Loucy (cell line): ENCODE results near the gene SBF2.
A peak's percentile ranks its signal among the peaks of the same experiment; 100 is the strongest.

Experiments
- H2AFZ ChIP-seq: fragments of 200-600 bp; sonication (generic); 2 replicates; pipeline ENCODE4 v1.6.0; 2016; ENCODE audit warnings: antibody characterized with exemption, mild to moderate bottlenecking, low read length, moderate library complexity
- H3F3A ChIP-seq: fragments of 200-600 bp; 2 replicates; pipeline ENCODE4 v1.6.0; 2016; ENCODE audit warnings: antibody characterized with exemption, low read depth, mild to moderate bottlenecking
- H3K27me3 ChIP-seq: fragments of 200-600 bp; sonication (generic); 2 replicates; pipeline ENCODE4 v1.6.1; 2014; ENCODE audit warnings: low read length, mild to moderate bottlenecking; ENCODE audit not compliant: insufficient read depth, poor library complexity, severe bottlenecking
- H3K36me3 ChIP-seq: fragments of 200-600 bp; sonication (generic); 2 replicates; pipeline ENCODE4 v1.6.1; 2016; ENCODE audit warnings: low read length; ENCODE audit not compliant: insufficient read depth
- H3K4me1 ChIP-seq: fragments of 200-600 bp; sonication (generic); 2 replicates; pipeline ENCODE4 v1.5.1; 2014; ENCODE audit warnings: low read length, mild to moderate bottlenecking; ENCODE audit not compliant: insufficient read depth, poor library complexity, severe bottlenecking
- H3K4me2 ChIP-seq: fragments of 200-600 bp; sonication (generic); 2 replicates; pipeline ENCODE4 v1.6.0; 2014; ENCODE audit warnings: antibody characterized with exemption, low read length, low read depth, mild to moderate bottlenecking; ENCODE audit not compliant: poor library complexity, severe bottlenecking
- H3K4me3 ChIP-seq: fragments of 200-600 bp; sonication (generic); 2 replicates; pipeline ENCODE4 v1.5.1; 2014; ENCODE audit warnings: low read length, mild to moderate bottlenecking, mixed read lengths; ENCODE audit not compliant: poor library complexity, severe bottlenecking
- H3K79me2 ChIP-seq: fragments of 200-600 bp; sonication (generic); 2 replicates; pipeline ENCODE4 v1.6.1; 2014; ENCODE audit warnings: low read length; ENCODE audit not compliant: insufficient read depth
- H3K9ac ChIP-seq: fragments of 200-600 bp; sonication (generic); 2 replicates; pipeline ENCODE4 v1.6.0; 2014; ENCODE audit warnings: mild to moderate bottlenecking, low read depth, low read length, moderate library complexity; ENCODE audit not compliant: poor library complexity, severe bottlenecking
- H3K9me2 ChIP-seq: fragments of 200-600 bp; sonication (generic); replicated peaks from 2 replicates; pipeline ENCODE4 v1.6.1; 2016; ENCODE audit warnings: low read depth, low read length, mixed read lengths
- H3K9me3 ChIP-seq: fragments of 200-600 bp; sonication (generic); 2 replicates; pipeline ENCODE4 v1.6.1; 2014; ENCODE audit warnings: mild to moderate bottlenecking, antibody characterized with exemption, low read length, low read depth; ENCODE audit not compliant: insufficient read depth
- H4K20me1 ChIP-seq: fragments of 200-600 bp; sonication (generic); 2 replicates; pipeline ENCODE4 v1.6.0; 2014; ENCODE audit warnings: antibody characterized with exemption, low read length, mild to moderate bottlenecking; ENCODE audit not compliant: insufficient read depth, poor library complexity, severe bottlenecking
- CTCF ChIP-seq: fragments of 200-600 bp; sonication (generic); conservative IDR thresholded peaks from 2 replicates; pipeline ENCODE4 v1.5.1; 2014; ENCODE audit warnings: mild to moderate bottlenecking, antibody characterized with exemption, low read length
- EZH2phosphoT487 ChIP-seq: fragments of 200-600 bp; IDR thresholded peaks from 2 replicates; pipeline ENCODE4 v1.6.1; 2018; ENCODE audit warnings: antibody characterized with exemption, mild to moderate bottlenecking, moderate library complexity, borderline replicate concordance

SBF2 gene

GRCh38 chr11:9758637-9759518 is 535.1 kb downstream of the SBF2 start:
- Histone ChIP-seq H3K9ac (peak overlapping the region; percentile 75), H3K4me1 (peaks cover 41% of the 10 kb centered on the region), H3K4me2 (peak overlapping the region; percentile 91), H3K9me2 (no peaks in the 10 kb centered on the region), H3K9me3 (no peaks in the 10 kb centered on the region), H3K27me3 (no peaks in the 10 kb centered on the region), H3K36me3 (no peaks in the 10 kb centered on the region), H4K20me1 (no peaks in the 10 kb centered on the region), H2AFZ (peak overlapping the region; percentile 78), H3K79me2 (no peaks in the 10 kb centered on the region), H3K4me3 (peak overlapping the region; percentile 74), H3F3A (0 out of 2 replicates have a peak, but pooled peaks cover 6% of the 10 kb centered on the region)
- TF ChIP-seq CTCF (no peak), EZH2phosphoT487 (no peak)

DNA sequence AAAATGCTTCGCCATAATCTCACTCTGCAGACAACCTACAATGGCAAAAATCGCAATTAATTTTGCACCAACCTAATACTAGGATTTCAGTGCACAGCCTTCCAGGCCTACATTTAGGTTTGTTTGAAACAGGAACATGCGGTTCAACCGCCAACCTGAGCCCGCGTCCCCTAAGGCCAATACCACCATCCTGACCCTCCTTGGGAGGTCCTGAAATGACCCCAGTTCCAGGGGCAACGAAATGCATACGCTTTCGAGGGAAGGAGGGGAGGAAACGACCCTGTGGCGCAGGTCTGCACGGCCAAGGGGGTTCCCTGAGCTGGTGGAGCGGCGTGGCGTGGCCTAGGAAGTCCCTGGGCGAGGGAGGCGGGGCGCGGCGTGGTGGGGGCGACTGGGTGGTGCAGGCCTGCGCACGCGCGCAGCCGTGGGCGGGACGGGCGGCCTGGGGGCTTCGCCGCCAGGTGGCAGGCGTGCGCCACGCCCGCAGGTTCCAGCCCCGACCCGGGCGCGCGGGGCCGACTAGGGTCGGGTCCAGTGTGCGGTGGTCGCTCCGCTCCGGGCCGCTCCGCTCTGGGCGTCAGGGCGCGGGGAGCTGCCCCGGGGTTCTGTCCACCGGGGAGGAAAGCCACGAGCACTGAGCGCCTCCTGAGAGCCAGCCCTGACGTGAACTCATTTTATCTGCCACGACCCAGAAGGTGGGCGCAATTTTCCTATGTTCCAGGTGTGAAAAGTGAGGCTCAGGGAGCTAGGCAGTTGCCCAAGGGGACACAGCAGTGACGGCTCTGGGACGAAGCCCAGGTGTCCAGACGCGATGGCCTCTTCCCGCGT is 536.0 kb downstream of the SBF2 start:
- Histone ChIP-seq H3K4me1 (peaks cover 41% of the 10 kb centered on the region), H3K4me2 (peak overlapping the region; percentile 91), H3K9me2 (no peaks in the 10 kb centered on the region), H3K36me3 (no peaks in the 10 kb centered on the region), H3K9me3 (no peaks in the 10 kb centered on the region), H2AFZ (peak overlapping the region; percentile 80), H4K20me1 (no peaks in the 10 kb centered on the region), H3K79me2 (no peaks in the 10 kb centered on the region), H3K9ac (peak overlapping the region; percentile 75), H3K27me3 (no peaks in the 10 kb centered on the region), H3K4me3 (peak overlapping the region; percentile 74), H3F3A (0 out of 2 replicates have a peak, but pooled peaks cover 6% of the 10 kb centered on the region)
- no peak for TF ChIP-seq EZH2phosphoT487
- TF ChIP-seq CTCF: peak; percentile 67

DNA sequence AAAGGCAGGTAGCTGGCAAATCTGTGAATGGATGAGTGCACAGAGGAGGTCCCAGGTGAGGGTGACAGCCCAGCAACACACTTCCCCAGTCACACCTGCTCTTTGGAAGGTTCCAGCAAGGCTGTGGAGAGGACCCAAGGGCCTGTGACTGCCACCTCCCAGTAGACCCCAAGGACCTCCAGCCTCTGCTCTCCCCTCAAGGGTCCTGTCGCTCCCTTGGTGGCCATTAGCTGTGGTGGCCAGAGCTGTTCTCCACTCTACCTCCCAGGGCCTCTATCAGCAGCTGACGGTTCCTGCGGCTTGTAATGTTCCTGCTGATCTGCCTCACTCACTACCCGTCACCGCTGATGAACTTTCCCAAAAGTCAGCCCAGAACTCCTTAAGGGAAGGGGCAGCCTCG is 537.1 kb downstream of the SBF2 start:
- H3K36me3 ChIP-seq: peaks cover 5% of the 10 kb centered on the region; the same call in 1 of the 2 replicates
- H3K4me3 ChIP-seq: no peak overlapping the region
- no peak overlapping the region for H2AFZ ChIP-seq
- H3K79me2 ChIP-seq: no peaks in the 10 kb centered on the region
- H4K20me1 ChIP-seq: no peaks in the 10 kb centered on the region
- 0 out of 2 replicates have a peak, but pooled peaks cover 6% of the 10 kb centered on the region for H3F3A ChIP-seq
- H3K4me1 ChIP-seq: peaks cover 41% of the 10 kb centered on the region
- H3K9ac ChIP-seq: no peak overlapping the region
- TF ChIP-seq CTCF (no peak), EZH2phosphoT487 (no peak)
- H3K4me2 ChIP-seq: peak overlapping the region; percentile 91
- no peaks in the 10 kb centered on the region for H3K9me2 ChIP-seq
- H3K9me3 ChIP-seq: no peaks in the 10 kb centered on the region
- no peaks in the 10 kb centered on the region for H3K27me3 ChIP-seq
